T-helper 1 cell treated with Interleukin-12 subunit alpha and Interleukin-12 subunit beta and Interleukin-4 antibody, amounts not matched to agents 30 μg/mL and 1 μg/mL, for 36 hours (primary cell): Measurements from ENCODE around the gene PIKFYVE.
A peak's percentile ranks its signal among the peaks of the same experiment; 100 is the strongest.

Source experiments
- H3K27ac Mint-ChIP-seq: one replicate; pipeline ENCODE4 v1.8.0; 2021; ENCODE audit warnings: mild to moderate bottlenecking, mixed read lengths
- H3K27me3 Mint-ChIP-seq: one replicate; pipeline ENCODE4 v1.8.0; 2021; ENCODE audit warnings: low read depth, mixed read lengths
- H3K36me3 Mint-ChIP-seq: one replicate; pipeline ENCODE4 v1.8.0; 2021; ENCODE audit warnings: low read depth, mixed read lengths
- H3K4me1 Mint-ChIP-seq: one replicate; pipeline ENCODE4 v1.8.0; 2021; ENCODE audit warnings: low read depth, mixed read lengths
- H3K4me3 Mint-ChIP-seq: one replicate; pipeline ENCODE4 v1.8.0; 2021; ENCODE audit warnings: mild to moderate bottlenecking, moderate library complexity, mixed read lengths
- H3K9me3 Mint-ChIP-seq: one replicate; pipeline ENCODE4 v1.8.0; 2021; ENCODE audit warnings: mixed read lengths

The PIKFYVE gene

DNA sequence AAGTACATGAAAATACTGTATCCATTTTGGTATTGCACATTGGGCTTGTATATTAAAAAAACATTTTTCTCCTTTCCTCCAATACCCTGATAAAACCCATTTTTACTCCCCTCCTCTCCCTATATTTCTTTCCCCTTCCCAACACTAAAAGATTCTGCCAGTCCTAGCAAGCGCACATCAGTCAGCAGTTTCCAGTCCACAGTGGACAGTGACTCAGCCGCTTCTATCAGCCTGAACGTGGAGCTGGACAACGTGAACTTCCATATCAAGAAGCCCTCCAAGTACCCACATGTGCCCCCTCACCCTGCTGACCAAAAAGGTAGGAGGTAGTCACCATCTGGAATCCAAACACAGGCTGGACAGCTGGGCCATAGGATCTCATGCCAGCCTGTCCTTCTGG, 38.6 kb downstream of the PIKFYVE start:
- no peaks in the 10 kb centered on the region for H3K4me1 Mint-ChIP-seq
- H3K27ac Mint-ChIP-seq: no peak overlapping the region
- no peaks in the 10 kb centered on the region for H3K27me3 Mint-ChIP-seq
- no peaks in the 10 kb centered on the region for H3K9me3 Mint-ChIP-seq
- H3K36me3 Mint-ChIP-seq: peaks cover 42% of the 10 kb centered on the region
- no peak overlapping the region for H3K4me3 Mint-ChIP-seq

DNA sequence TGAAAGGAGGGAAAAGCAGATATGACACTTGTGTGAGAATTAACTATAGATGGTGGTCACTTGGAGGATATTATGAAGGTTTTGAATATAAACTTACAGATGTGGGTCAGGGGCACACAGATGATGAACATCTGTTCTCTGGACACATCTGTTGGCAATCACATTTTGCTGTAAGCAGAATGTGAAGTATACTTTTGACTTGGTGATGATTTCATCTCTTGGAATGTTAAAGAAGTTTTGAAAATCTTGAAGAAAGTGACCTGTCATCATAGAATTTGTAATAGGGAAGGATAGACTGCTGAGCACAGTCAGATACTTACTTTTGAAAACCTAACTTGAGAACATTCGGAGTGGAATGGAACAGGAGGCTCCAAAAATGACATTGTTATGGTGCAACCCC, 40.2 kb downstream of the PIKFYVE start:
- Mint-ChIP-seq H3K36me3 (peaks cover 32% of the 10 kb centered on the region), H3K27ac (peak overlapping the region; percentile 29), H3K4me1 (peaks cover 2% of the 10 kb centered on the region), H3K27me3 (no peaks in the 10 kb centered on the region), H3K4me3 (no peak overlapping the region), H3K9me3 (no peaks in the 10 kb centered on the region)

DNA sequence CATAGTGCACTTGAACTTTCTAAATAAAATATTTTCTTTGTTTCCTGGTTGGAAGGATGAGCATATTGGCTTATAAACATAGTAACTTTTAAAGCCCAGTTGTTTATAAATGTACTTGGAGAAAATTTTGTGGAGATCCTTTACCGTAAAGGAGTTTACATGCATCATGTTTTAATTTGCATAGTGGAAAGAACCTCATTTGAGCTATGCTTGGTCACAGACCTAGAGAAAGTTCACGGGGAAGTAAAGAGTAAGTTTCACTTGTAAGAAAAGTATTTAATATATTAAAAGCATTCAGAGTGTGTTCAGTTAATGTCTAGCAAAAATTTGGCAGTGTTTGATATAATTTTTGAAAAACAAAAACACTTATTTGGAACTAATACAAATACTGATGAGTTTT, 45.3 kb downstream of the PIKFYVE start:
- Mint-ChIP-seq H3K4me3 (no peak overlapping the region), H3K4me1 (peaks cover 7% of the 10 kb centered on the region), H3K9me3 (no peaks in the 10 kb centered on the region), H3K27me3 (no peaks in the 10 kb centered on the region), H3K27ac (no peak overlapping the region), H3K36me3 (peaks cover 27% of the 10 kb centered on the region)

DNA sequence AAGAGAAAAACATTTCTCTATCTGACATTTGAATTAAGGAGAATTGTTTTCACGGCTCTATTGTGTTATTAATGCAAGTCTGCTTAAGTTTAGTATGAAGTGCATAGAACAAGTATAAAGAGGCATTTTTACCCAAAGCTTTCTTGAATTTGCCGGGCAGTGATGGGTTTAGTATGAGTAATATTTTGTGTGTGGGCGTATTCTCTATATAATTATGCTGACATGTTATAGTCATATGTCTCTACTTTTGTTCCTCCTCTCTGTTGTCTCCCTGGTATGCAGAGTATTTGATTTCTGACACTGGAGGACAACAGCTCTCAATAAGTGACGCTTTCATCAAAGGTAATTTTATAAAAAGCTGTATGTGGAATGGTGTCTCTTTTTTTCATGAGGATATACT, 45.9 kb downstream of the PIKFYVE start:
- Mint-ChIP-seq H3K4me3 (no peak overlapping the region), H3K4me1 (peaks cover 7% of the 10 kb centered on the region), H3K36me3 (peaks cover 31% of the 10 kb centered on the region), H3K9me3 (no peaks in the 10 kb centered on the region), H3K27me3 (no peaks in the 10 kb centered on the region), H3K27ac (no peak overlapping the region)

DNA sequence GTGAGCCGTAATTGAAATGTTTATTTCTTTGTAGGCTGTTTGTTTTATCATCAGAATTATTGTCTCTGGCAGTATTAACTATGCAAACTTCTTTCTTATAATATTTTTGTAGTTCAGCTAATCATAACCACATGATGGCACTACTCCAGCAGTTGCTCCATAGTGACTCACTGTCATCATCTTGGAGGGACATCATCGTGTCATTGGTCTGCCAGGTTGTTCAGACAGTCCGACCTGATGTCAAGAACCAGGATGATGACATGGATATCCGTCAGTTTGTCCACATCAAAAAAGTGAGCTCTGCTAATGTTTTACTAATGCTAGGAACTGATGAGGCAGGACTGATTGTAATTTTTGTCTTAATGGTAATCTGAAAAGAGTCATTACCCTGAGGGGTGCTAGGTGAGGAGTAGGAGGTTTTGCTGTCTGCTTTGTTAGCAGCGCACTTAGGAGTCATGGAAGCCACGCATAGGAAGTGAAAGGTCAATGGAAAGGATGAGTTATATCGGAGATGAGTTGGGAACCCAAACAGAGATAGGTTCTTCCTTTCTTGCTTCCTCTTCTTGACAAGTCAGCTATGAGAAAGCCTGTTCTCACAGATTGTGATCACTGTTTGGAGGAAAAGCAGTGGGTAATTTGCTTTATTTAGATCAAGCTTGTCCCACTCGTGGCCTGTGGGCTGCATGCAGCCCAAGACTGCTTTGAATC, 49.2 kb downstream of the PIKFYVE start:
- Mint-ChIP-seq H3K9me3 (no peaks in the 10 kb centered on the region), H3K4me3 (no peak overlapping the region), H3K36me3 (peaks cover 38% of the 10 kb centered on the region), H3K27ac (no peak overlapping the region), H3K4me1 (peaks cover 7% of the 10 kb centered on the region), H3K27me3 (no peaks in the 10 kb centered on the region)

DNA sequence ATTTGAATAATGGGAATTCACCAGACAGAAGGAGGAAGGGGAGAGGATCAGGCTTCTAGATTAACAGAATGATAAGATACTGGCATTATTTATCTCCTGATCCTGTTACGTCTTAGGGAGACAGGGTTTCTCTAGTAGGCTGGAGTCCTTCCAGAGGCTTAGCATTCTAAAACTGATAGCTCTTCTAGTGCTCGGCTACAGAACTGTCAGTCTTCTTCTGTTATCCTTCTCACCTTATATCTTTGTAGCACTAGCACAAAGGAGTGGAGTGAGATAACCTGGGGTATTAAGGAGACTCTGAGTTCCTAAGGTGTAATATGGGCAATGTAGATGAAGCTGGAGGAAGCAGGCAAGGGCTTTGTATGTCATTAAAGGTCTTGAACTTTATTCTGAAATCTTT, 52.1 kb downstream of the PIKFYVE start:
- Mint-ChIP-seq H3K9me3 (no peaks in the 10 kb centered on the region), H3K27ac (no peak overlapping the region), H3K4me3 (no peak overlapping the region), H3K27me3 (no peaks in the 10 kb centered on the region), H3K36me3 (peaks cover 33% of the 10 kb centered on the region), H3K4me1 (peaks cover 4% of the 10 kb centered on the region)

DNA sequence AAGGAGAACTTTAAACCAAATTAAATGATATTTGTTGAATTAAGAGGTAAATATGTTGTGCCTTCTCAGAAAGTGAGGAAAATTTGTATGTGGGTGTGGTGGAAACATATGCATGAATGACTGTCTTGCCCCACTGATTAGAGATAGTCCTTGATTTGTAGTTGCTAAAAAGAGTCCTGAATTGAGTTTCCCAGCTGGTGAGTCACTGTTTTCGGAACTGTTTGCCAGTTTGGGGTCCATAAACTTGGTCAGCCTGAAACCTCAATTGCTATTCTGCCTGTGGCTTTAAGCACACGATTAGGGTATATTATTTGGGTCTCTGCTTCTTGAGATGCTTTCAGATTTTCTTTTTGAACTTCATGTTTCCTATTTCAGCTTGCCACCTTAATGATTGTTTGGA, 53.3 kb downstream of the PIKFYVE start:
- H3K27ac Mint-ChIP-seq: no peak overlapping the region
- H3K4me3 Mint-ChIP-seq: no peak overlapping the region
- H3K36me3 Mint-ChIP-seq: peaks cover 44% of the 10 kb centered on the region

DNA sequence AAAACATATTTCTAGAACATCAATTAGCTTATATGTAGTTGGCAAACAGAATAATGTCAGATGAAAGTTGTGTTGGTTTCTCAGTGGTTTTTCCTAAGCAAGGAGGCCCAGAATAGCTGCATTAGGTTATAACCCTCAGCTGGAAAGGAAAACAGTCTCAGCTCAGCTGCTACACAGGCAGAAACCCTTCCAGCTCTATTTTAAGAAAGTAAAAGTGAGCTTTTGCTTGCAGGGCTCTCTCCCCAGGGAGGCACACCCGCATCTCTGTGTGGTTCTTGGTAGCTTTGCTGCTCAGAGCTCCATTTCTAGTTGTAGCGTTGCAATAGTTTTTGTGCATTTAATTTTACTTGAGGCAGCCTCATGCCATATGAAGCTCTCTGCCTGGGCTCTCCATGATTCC, 54.6 kb downstream of the PIKFYVE start:
- no peaks in the 10 kb centered on the region for H3K27me3 Mint-ChIP-seq
- no peaks in the 10 kb centered on the region for H3K4me1 Mint-ChIP-seq
- H3K4me3 Mint-ChIP-seq: no peak overlapping the region
- H3K27ac Mint-ChIP-seq: no peak overlapping the region
- no peaks in the 10 kb centered on the region for H3K9me3 Mint-ChIP-seq
- H3K36me3 Mint-ChIP-seq: peaks cover 46% of the 10 kb centered on the region

More for the DNA sequence above, 53.3 kb downstream of the PIKFYVE start:
- peaks cover 4% of the 10 kb centered on the region for H3K4me1 Mint-ChIP-seq
- no peaks in the 10 kb centered on the region for H3K27me3 Mint-ChIP-seq
- H3K9me3 Mint-ChIP-seq: no peaks in the 10 kb centered on the region

DNA sequence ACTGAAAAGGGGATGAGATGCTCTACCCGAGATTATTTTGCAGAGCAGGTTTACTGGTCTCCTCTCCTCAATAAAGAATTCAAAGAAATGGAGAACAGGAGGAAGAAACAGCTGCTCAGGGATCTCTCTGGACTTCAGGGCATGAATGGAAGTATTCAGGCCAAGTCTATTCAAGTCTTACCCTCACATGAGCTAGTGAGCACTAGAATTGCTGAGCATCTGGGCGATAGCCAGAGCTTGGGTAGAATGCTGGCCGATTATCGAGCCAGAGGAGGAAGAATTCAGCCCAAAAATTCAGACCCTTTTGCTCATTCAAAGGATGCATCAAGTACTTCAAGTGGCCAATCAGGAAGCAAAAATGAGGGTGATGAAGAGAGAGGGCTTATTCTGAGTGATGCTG, 60.0 kb downstream of the PIKFYVE start:
- no peak overlapping the region for H3K27ac Mint-ChIP-seq
- H3K27me3 Mint-ChIP-seq: no peaks in the 10 kb centered on the region
- H3K4me3 Mint-ChIP-seq: no peak overlapping the region
- no peaks in the 10 kb centered on the region for H3K4me1 Mint-ChIP-seq
- H3K9me3 Mint-ChIP-seq: no peaks in the 10 kb centered on the region
- H3K36me3 Mint-ChIP-seq: peaks cover 51% of the 10 kb centered on the region

DNA sequence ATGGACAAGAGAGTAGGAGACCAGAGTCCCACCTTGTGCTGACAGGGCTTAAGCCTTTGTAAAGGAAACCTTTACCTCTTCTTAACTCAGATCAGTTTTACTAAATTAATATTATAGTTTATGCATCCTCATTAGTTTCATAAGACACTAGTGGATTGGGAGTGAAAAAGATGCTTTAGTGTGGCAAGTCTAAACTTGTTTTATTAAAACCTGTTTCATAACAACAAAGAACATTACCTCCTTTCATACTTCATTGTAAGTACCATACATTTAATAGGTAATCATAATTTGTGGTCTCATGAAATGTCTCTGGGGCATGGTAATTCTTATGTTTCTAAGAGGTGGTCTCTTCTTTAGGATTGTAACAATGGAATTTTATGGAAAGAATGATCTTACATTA, 63.4 kb downstream of the PIKFYVE start:
- Mint-ChIP-seq H3K36me3 (peaks cover 37% of the 10 kb centered on the region), H3K27me3 (no peaks in the 10 kb centered on the region)

DNA sequence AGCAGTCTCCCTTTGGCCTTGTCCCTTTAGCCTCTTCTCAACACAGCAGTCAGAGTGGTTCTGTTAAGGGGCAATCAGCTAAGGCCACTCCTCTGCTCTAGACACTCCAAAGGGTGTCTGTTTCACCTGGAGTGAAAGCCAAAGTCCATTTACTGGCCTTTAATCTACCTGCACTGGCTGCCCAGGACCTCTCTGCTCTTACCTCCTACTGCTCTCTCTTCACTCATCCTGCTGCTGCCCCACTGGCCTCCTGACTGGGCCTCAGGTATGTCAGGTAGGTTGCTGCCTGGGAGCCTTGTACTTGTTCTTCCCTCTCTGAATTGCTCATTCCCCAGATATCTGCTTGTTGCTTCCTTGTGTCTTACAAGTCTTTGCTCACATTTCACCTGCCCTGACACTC, 68.2 kb downstream of the PIKFYVE start:
- no peak overlapping the region for H3K4me3 Mint-ChIP-seq
- no peaks in the 10 kb centered on the region for H3K27me3 Mint-ChIP-seq
- peaks cover 24% of the 10 kb centered on the region for H3K36me3 Mint-ChIP-seq
- H3K9me3 Mint-ChIP-seq: no peaks in the 10 kb centered on the region
- H3K27ac Mint-ChIP-seq: no peak overlapping the region
- H3K4me1 Mint-ChIP-seq: peaks cover under 1% of the 10 kb centered on the region

More for the DNA sequence above, 63.4 kb downstream of the PIKFYVE start:
- Mint-ChIP-seq H3K4me1 (no peaks in the 10 kb centered on the region), H3K9me3 (no peaks in the 10 kb centered on the region), H3K27ac (peak overlapping the region; percentile 13), H3K4me3 (no peak overlapping the region)

DNA sequence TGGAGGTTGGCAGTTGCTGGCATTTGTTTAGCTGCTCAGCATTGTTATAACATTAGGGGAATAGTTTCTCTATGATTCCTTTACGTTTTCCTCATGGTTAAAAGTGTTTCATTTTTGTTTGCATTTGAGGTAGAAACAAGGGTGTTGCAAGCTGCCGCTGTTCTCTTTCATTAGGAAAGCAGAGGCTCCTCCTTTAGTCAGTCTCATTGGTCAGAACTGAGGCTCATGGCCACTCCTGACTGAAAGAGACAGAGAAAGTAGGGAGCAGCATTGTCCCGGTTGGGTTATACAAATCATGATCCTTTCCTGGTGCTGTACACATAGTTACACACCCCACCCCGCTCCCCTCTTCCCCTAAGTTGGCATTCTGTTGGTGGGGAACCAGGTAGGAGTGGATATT, 80.7 kb downstream of the PIKFYVE start:
- no peak overlapping the region for H3K4me3 Mint-ChIP-seq
- H3K27me3 Mint-ChIP-seq: no peaks in the 10 kb centered on the region
- H3K9me3 Mint-ChIP-seq: no peaks in the 10 kb centered on the region
- H3K4me1 Mint-ChIP-seq: peaks cover 2% of the 10 kb centered on the region
- no peak overlapping the region for H3K27ac Mint-ChIP-seq
- H3K36me3 Mint-ChIP-seq: peaks cover 39% of the 10 kb centered on the region

DNA sequence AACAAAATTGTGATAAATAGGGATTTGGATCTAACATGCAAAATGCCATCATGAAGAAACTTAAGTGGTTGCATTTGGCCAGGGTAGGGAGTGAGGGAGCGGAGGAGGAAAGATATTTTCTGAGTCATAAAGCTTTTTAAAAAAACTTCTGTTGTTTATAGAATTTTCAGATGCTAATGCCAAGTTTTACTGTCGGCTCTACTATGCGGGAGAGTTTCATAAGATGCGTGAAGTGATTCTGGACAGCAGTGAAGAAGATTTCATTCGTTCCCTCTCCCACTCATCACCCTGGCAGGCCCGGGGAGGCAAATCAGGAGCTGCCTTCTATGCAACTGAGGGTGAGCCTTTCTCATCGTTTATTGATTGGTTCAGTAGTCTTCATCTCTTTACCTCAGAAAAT, 84.6 kb downstream of the PIKFYVE start:
- no peaks in the 10 kb centered on the region for H3K9me3 Mint-ChIP-seq
- H3K27me3 Mint-ChIP-seq: no peaks in the 10 kb centered on the region
- H3K36me3 Mint-ChIP-seq: peaks cover 60% of the 10 kb centered on the region
- H3K4me3 Mint-ChIP-seq: no peak overlapping the region
- no peak overlapping the region for H3K27ac Mint-ChIP-seq
- no peaks in the 10 kb centered on the region for H3K4me1 Mint-ChIP-seq

DNA sequence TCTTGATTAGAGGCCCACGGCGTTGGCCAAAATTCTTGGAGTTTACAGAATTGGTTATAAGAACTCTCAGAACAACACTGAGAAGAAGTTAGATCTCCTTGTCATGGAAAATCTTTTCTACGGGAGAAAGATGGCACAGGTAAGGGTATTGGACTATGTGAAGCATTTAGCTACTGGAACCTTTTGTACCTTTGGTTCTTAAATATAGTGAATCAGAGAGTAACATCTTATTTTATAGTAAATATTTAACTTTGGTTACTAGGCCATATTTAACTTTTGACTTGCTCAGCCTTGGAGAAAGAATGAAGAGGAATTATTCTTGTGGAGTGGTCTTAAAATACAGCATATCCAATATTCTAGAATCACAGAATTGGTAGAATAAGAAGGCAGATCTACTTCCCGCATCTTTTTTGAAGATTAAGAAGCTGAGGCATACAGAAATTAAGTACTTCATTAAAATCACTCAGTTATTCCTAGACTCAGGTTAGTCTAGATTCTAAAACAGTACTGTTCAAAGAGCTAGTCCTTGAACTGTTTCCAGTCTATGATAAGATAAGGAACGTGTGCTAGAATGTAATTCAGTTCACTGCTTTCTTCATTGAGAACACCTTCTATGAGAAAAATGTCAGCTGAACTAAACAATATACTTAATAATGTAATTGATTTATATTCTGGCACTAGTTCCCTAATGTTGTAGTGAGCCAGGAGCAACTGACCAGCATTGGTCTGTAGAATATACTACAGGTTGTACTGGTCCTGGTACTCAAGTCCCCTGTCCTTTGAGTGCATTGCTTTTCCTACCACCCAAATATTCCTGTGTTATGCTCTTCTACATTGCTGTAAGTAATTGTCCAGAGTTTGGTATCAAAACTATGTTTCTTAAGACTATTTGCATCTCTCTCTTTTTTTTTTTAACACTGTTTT, 86.9 kb downstream of the PIKFYVE start:
- Mint-ChIP-seq H3K9me3 (no peaks in the 10 kb centered on the region), H3K27me3 (no peaks in the 10 kb centered on the region), H3K4me3 (no peak overlapping the region), H3K36me3 (peaks cover 46% of the 10 kb centered on the region), H3K27ac (no peak overlapping the region), H3K4me1 (no peaks in the 10 kb centered on the region)

DNA sequence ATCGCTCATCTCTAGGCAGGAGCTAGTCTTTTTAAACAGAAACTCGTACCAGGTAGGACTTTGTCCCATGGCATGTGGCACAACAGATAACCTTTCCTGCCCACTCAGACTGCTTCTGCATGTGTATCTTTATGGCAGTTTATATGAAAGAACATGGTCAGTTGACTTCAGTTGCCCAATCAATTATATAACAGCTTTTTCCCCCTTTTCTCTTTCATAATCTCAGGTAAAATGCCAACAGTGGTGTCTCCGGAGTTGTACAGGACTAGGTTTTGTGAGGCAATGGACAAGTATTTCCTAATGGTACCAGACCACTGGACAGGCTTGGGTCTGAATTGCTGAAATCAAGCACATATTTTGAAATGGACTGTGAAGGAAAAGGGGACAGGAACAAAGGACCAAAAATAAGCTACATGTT, 88.9 kb downstream of the PIKFYVE start:
- Mint-ChIP-seq H3K4me1 (peaks cover 4% of the 10 kb centered on the region), H3K27me3 (no peaks in the 10 kb centered on the region), H3K9me3 (no peaks in the 10 kb centered on the region), H3K4me3 (no peak overlapping the region), H3K27ac (no peak overlapping the region), H3K36me3 (peaks cover 48% of the 10 kb centered on the region)
